T-helper 22 cell (primary cell): ENCODE results near the gene USP17L30.
"Not testable (repeated sequence)": the region's sequence is repeated elsewhere in the genome, so short reads cannot be mapped to it uniquely, and the experiment has no call there.

Source experiments
- DNase-seq: peaks from one replicate; pipeline ENCODE4 v3.0.0-alpha.2; 2020; ENCODE audit warnings: low read depth

Gene USP17L30

GRCh38 chr4:9362829-9363228 is at the start of gene USP17L30:
TSS of gene USP17L30 (plus strand) at chr4:9363129. CDS start at chr4:9363129, 0 bp downstream.
- DNase-seq, result not testable (repeated sequence)

GRCh38 chr4:9324191-9324590 is 38.7 kb upstream of the USP17L30 start:
- not testable (repeated sequence) for DNase-seq

- DNase-seq, result not testable (repeated sequence)
Observed at GRCh38 chr4:9324865-9325264, 38.1 kb upstream of the USP17L30 start, which contains the start of gene USP17L24. TSS of gene USP17L24 (plus strand) at chr4:9325165. CDS start at chr4:9325165, 0 bp downstream.

GRCh38 chr4:9329611-9330010 is 33.3 kb upstream of the USP17L30 start, which contains the start of gene USP17L25:
TSS of gene USP17L25 (plus strand) at chr4:9329911. CDS start at chr4:9329911, 0 bp downstream.
- DNase-seq, result not testable (repeated sequence)

- DNase-seq, result not testable (repeated sequence)
Observed at GRCh38 chr4:9334358-9334757, 28.6 kb upstream of the USP17L30 start, which contains the start of gene USP17L26. TSS of gene USP17L26 (plus strand) at chr4:9334658. CDS start at chr4:9334658, 0 bp downstream.

- DNase-seq, result not testable (repeated sequence)
Observed at GRCh38 chr4:9339103-9339502, 23.8 kb upstream of the USP17L30 start, which contains the start of gene USP17L5. TSS of gene USP17L5 (plus strand) at chr4:9339403. CDS start at chr4:9339403, 0 bp downstream.

GRCh38 chr4:9343848-9344247 is 19.1 kb upstream of the USP17L30 start, which contains the start of gene USP17L27:
TSS of gene USP17L27 (plus strand) at chr4:9344148. CDS start at chr4:9344148, 0 bp downstream.
- DNase-seq, result not testable (repeated sequence)

GRCh38 chr4:9348593-9348992 is 14.3 kb upstream of the USP17L30 start, which contains the start of gene USP17L28:
TSS of gene USP17L28 (plus strand) at chr4:9348893. CDS start at chr4:9348893, 0 bp downstream.
- not testable (repeated sequence) for DNase-seq

GRCh38 chr4:9350866-9351265 is 12.1 kb upstream of the USP17L30 start:
- DNase-seq, result not testable (repeated sequence)

- DNase-seq, result not testable (repeated sequence)
Observed at GRCh38 chr4:9353338-9353737, 9.6 kb upstream of the USP17L30 start, which contains the start of gene USP17L29. TSS of gene USP17L29 (plus strand) at chr4:9353638. CDS start at chr4:9353638, 0 bp downstream.

GRCh38 chr4:9379881-9380280 is 17.0 kb downstream of the USP17L30 start:
- DNase-seq, result not testable (repeated sequence)

- peak; percentile 24 for DNase-seq
Observed at GRCh38 chr4:9381012-9381534, 18.1 kb downstream of the USP17L30 start.

- no peak for DNase-seq
Observed at GRCh38 chr4:9384126-9384525, 21.2 kb downstream of the USP17L30 start.

- not testable (repeated sequence) for DNase-seq
Observed at GRCh38 chr4:9389001-9389400, 26.1 kb downstream of the USP17L30 start.

GRCh38 chr4:9405774-9406173 is 42.8 kb downstream of the USP17L30 start:
- not testable (repeated sequence) for DNase-seq

GRCh38 chr4:9406491-9406890 is 43.6 kb downstream of the USP17L30 start:
- DNase-seq, result not testable (repeated sequence)

GRCh38 chr4:9409793-9410192 is 46.9 kb downstream of the USP17L30 start:
- no peak for DNase-seq
